Posterior vena cava (tissue), 2 donors: ENCODE data around the gene SMIM1. TPM values are rescaled to one million over a fixed set of nuclear protein-coding genes. Genes with fewer than 3 reads are reported as not detected.
A peak's percentile ranks its signal among the peaks of the same experiment; 100 is the strongest.

Experiments used
- DNase-seq: peaks from one replicate; pipeline ENCODE4 v3.0.0-alpha.2; 2020; ENCODE audit warnings: low spot score
- intact Hi-C, 2 donors: fragments of 100-400 bp; cut with DNase I; formaldehyde crosslinking; loops; one replicate each; pipeline versions ENCODE4 v1.14.1 to v1.14.2; 2022 to 2023
- total RNA-seq, 2 donors: library from RNA; stranded (reverse); fragmentation: NEBNext Ultra II Directional; extraction: Animal tissue kit (Norgen Biotek cat#: 25700); gene quantifications; one replicate each; pipeline ENCODE4 v1.2.1, GENCODE V29; 2021
- donor health status: DM: yes; HTN: yes; CAD: no.
- donor health status: DM: yes; HTN: yes; CAD: no.

The SMIM1 gene
- total RNA-seq, 2 donors from 2014 or later: 3.6 to 14.5 TPM

DNA sequence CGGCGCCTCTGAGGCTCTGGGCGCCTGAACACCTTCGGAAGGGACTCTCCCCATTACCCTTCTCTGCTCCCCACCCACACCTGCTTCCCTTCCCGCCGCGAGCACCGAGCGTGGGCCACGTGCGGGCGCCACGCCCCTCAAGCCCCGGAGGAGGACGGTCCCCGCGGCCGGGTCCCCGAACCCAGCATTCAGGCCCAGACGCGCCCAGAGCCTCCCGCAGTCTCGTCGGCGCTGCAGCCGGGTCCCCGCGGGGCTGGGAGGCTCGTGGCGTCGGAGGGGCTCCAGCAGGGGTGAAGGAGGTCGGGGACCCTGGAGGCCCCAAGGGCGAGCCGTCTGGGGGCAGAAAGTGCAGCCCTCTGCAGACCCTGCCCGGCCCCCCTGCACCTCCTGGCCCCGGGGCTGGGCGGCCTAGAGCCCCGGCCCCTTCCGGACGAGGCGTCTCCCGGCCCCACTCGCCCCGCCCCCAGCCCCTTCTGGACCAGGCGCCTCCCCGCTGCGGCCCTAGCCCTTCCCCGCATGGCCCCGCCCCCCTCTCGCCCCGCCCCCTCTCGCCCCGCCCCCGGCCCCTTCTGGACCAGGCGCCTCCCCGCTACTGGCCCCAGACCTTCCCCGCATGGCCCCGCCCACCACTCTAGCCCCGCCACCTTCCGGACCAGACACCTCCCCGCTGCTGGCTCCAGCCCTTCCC is 378 bp upstream of the SMIM1 start:
- intact Hi-C loops: no loop called here
- peak; percentile 94 for DNase-seq

DNA sequence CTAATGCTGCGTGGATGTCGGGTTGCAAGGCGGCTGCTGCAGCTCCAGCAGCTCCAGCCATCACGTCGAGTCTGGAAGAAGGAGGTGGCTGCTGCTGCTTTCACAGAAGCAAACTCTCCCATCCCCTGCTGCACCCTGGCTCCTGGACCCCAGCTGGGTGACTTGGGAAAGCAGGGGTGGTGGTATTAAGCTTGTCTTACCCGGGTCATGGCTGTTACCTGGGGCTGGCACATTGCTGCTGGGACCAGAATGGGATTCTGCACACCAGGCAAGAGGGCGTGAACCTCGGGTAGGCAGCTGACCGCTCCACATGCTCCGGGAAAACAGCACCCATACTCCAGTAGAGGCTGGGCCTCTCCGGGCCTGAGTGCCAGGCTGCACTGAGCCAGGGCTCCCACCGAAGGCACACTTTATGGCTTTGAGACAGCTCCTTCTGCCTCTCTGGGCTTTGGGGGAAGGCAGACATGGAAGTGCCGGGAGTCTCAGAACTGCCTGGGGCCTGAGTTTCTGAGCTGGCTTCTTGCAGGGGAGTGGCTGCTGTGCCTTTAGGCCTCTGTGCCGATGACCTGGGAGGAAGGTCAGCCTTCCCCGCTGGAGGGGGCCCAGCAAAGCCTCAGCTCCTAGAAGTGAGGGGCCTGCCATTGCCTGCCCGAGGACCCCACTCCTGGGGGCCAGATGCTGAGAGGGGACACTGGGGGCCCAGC is 1.2 kb downstream of the SMIM1 start:
- no peak for DNase-seq
- intact Hi-C loops: no loop called here

- intact Hi-C loops: no loop called here
- DNase-seq: no peak
Observed at GRCh38 chr1:3774276-3774945, 1.9 kb downstream of the SMIM1 start.

DNA sequence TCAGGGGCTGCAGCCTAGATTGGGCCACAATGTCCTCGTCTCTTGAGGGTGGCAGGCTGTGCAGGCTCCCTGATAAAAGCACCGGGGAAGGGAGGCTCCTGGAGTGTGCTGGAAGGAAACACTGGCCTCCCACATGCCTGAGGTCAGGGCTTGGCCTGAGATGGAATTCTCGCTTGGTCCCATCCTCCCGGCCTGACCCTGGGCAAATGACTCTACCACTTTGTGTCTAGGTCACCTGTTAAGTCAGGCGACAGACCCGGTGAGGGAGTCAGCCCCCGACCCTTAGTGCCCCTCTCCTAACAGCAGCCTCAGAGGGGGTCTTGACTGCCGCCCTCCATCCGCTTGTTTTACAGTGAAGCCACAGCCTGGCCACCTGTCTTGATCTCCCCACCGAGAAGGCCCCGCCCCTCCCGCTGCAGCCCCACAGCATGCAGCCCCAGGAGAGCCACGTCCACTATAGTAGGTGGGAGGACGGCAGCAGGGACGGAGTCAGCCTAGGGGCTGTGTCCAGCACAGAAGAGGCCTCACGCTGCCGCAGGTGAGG is 2.5 kb downstream of the SMIM1 start:
- intact Hi-C loops: no loop called here
- no peak for DNase-seq

GRCh38 chr1:3775490-3776230 is 3.1 kb downstream of the SMIM1 start:
- no peak for DNase-seq
- intact Hi-C loops: no loop called here

DNA sequence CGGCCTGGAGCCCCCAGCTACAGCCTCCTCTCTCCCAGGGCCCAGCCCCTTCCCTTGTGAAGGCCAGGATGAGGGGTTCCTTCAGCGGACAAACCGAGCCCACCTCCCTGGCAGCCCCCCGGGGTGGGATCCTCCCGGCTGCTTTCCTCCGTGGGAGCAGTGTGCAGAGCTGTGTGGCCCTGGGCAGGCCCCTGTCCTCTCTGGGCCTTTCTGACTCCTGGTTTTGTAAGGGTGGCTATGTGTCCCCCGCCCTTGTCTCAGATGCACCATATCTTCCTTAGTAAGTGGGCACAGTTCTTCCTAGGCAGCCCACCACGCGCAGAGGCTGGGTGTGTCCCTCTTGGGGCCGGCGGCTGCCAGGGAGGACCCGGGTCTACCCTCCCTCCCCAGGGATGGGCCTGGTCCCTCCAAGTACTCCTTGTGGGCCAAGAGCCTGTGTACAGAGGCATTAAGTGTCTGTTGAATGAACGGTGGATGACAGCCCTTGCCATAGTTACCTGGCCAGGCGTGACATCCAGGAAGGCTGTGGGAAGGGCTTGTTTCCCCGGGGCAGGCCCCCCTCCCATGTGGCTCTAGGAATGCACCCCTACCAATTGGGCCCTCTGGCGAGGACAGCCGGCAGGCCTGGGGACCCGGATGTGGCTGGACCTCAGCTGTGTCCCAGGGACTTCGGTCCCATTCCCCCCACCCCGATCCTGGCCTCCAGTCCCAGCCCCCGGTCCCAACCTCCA is 3.8 kb downstream of the SMIM1 start:
- no peak for DNase-seq
- intact Hi-C loops: no loop called here

DNA sequence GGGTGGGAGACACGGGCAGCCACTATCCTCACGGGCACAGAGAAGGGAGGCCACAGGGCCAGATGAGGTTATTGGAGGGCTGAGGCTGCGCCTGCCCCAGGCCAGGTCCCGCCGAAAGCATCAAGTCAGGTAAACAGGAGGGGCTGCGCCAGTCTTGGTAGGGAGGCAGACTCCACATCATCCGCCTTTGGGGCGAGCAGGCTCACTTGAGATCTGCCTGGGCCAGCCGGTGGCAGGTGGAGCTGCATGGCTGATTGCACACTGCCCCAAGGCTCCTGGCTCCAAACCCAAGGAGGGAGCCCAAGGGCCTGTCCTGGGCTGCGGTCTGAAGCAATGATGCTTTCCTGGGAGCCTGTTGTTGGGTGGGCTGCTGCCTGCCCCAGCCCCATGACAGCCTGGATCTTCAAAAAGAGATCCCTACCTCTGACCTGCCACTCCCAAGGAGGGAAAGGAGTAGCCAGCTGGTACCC is 4.6 kb downstream of the SMIM1 start:
- intact Hi-C loops: no loop called here
- no peak for DNase-seq

DNA sequence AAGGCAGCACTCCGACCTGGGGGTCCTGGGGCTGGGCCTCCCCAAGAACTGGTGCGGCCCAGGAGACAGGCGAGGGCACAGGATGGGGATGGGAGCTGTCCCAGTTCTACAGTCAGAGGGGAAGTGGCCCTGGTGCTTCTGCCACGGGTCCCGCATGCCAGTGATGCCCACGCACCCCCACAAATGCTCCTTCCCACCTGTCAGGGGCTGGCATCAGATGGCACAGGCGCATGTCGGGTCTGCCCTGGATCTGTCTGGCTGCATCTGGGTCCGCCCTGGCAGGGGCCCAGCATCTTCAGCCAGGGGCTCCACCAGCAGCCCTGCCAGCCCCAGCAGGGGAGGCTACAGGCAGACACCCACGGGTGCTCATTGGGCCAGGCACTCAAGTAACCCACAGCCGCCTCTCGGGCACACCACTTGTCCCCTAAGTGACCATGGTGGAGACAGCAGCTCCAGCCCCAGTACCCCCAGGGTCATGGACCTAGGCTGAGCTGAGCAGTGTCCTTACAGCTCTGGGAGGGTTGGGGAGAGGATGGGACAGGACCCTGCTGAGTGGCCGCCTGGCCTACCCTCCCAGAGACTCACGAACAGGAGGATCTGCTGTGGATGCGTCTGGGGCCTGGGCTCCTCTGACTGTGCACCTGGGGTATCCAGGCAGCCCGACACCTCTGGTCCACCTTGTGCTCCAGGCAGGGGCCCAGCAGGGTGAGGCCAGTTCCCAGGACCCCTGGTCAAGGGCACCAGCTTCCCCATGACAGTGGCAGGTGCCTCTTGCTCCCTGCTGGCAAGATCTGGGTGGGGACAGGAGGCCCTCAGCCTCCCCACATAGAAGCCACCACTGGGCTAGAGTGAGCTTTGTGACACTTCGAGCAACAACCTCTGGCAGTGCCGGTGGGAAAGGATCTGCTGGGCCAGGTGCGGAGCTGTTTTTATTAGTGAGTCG is 5.4 kb downstream of the SMIM1 start:
- intact Hi-C loops: no loop called here

DNA sequence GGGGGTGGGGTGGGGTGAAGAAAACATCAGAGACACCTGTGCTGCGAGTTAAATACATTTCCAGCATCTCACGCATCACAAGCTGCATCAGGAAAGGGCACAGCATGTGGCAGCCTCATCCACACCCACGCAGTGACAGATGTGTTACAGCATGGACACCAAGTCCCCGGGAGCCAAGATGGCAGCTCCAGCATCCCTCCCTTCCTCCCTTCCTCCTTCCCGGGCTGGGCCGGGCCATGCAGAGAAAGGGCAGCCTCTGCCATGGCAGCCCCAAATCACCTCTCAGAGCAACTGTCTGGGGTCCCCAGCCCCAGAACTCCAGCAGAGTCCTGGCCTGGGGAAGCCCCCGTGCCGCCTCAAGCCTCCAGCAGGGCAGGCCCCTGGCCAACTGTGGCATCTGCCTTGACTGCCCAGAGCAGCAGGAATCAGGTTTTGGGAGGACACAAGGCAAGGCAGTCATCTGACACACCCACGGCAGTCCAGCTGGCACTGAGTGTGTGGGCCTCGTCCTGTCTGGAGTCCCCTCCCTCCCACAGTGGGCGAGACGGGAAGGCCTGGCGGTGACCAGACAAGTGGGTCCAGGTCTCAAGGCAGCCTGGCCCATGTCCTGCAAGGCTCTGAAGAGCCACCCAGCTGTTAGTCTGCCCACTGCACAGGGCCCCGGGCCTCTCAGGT is 6.2 kb downstream of the SMIM1 start:
- no peak for DNase-seq
- intact Hi-C loops: no loop called here

More for the DNA sequence above, 5.4 kb downstream of the SMIM1 start:
- DNase-seq: no peak

DNA sequence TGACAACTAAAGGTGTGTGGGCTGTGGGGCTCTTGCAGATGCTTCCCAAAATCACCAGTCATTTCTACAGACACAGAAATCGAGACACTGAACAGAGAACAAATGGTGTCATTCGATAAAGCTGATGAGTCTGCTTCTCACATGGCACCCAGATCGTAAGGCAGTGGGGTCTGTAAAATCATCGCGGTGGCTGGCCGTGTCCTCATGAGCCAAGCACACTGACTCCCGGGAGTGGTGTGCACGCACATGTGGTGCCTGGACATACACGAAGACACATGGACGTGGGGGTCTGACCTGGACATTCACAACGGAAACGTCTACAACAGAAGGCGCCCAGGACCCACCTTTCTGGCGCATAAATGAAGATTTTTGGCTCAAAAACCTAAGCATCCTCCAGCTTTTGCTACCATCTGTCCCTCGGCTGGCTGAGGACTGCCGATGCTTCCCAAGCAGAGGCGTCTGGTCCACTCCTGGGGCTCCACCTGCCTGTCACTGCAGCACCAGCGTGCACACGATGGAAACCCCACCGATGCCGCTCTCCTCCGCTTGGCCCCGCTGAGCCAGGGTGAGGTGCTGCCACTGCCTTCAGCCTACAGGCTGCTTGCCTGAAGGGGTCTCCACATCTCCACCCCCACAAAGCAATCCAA is 6.8 kb downstream of the SMIM1 start:
- intact Hi-C loops: no loop called here

DNA sequence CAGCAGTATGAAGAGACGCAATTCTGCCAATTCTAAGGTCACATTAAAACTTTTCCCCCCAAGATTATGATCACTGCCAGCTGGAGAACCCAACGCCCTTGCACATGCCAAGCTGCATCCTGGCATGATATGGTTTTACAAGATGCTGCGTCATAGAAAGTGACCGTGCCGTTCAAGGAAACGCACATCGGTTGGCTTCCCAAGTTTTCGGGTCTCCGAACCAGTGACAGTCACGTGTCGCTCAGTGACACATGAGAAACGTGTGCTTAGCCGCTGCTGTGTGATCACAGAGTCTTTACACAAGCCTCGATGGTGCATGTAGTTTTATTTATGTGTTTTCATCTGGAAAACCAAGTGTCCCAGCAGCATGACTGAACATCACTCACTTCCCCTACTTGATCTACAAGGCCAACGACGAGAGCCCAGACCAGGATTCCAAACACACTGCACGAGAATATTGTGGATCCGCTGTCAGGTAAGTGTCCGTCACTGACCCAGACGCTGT is 7.4 kb downstream of the SMIM1 start:
- DNase-seq: no peak
- intact Hi-C loops: no loop called here

More for the DNA sequence above, 6.8 kb downstream of the SMIM1 start:
- no peak for DNase-seq

DNA sequence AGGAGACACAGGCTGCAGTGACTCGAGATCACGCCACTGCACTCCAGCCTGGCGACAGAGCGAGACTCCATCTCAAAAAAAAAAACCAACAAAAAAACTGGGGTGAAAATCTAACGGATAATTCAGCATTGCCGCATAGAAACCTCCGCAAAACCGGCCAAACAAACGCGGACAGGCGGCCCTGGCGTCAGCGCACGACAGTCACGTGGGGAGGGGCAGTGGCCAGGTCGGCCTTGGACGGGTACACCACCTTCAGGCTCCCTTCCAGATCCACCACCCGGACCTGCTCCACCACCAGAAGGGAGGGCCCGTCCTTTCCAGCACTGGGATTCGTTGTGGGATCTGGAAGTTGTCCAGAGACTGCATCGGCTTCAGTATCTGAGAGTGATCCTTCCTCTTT is 8.4 kb downstream of the SMIM1 start:
- intact Hi-C loops: no loop called here

GRCh38 chr1:3783651-3784474 is 11.3 kb downstream of the SMIM1 start:
- no peak for DNase-seq
- intact Hi-C loops: no loop called here

More for the DNA sequence above, 8.4 kb downstream of the SMIM1 start:
- no peak for DNase-seq

GRCh38 chr1:3785045-3785444 is 12.5 kb downstream of the SMIM1 start:
- intact Hi-C loops: no loop called here

GRCh38 chr1:3785456-3786157 is 13.1 kb downstream of the SMIM1 start:
- intact Hi-C loops: no loop called here
- no peak for DNase-seq

More at GRCh38 chr1:3785045-3785444, 12.5 kb downstream of the SMIM1 start:
- DNase-seq: no peak
